C4-2B (cell line): ENCODE measurements around the gene CDC42BPB.

ENCODE experiments used
- H3K27ac ChIP-seq: fragments of 450-650 bp; 2 replicates; pipeline ENCODE4 v1.5.1; 2017
- CTCF ChIP-seq: fragments of 450-650 bp; conservative IDR thresholded peaks from 2 replicates; pipeline ENCODE4 v1.5.1; 2017; ENCODE audit warnings: mild to moderate bottlenecking
- ZFX ChIP-seq: fragments of 450-650 bp; IDR thresholded peaks from 2 replicates; pipeline ENCODE4 v1.6.1; 2017

CDC42BPB gene

GRCh38 chr14:102951799-102952198 lies 105.5 kb downstream of the CDC42BPB start:
- no peak for TF ChIP-seq ZFX
- TF ChIP-seq CTCF, result no peak
- no peak overlapping the region for H3K27ac ChIP-seq

GRCh38 chr14:102951034-102951433 lies 106.3 kb downstream of the CDC42BPB start:
- TF ChIP-seq CTCF (no peak), ZFX (no peak)

GRCh38 chr14:102949801-102950451 lies 107.4 kb downstream of the CDC42BPB start:
- H3K27ac ChIP-seq, result peak overlapping the region; percentile 57
- TF ChIP-seq ZFX, result no peak
- no peak for TF ChIP-seq CTCF

More at GRCh38 chr14:102951034-102951433, 106.3 kb downstream of the CDC42BPB start:
- H3K27ac ChIP-seq, result no peak overlapping the region

- H3K27ac ChIP-seq, result peak overlapping the region; percentile 57
- no peak for TF ChIP-seq CTCF
- 0 out of 2 replicates have a peak, but pooled peaks have one; percentile 15 for TF ChIP-seq ZFX
Measured at GRCh38 chr14:102949062-102949800, 108.1 kb downstream of the CDC42BPB start.

GRCh38 chr14:102948698-102949061 lies 108.7 kb downstream of the CDC42BPB start:
- TF ChIP-seq CTCF (no peak), ZFX (no peak)
- peak overlapping the region; percentile 57 for H3K27ac ChIP-seq

GRCh38 chr14:102947321-102948103 lies 109.8 kb downstream of the CDC42BPB start:
- TF ChIP-seq CTCF (no peak), ZFX (no peak)
- no peak overlapping the region for H3K27ac ChIP-seq
